Measurements from ENCODE around the gene PTPRN2.

PTPRN2 gene

GRCh38 chr7:157825325-157825724 lies 762.3 kb downstream of the PTPRN2 start:
- no peak for DNase-seq

DNA sequence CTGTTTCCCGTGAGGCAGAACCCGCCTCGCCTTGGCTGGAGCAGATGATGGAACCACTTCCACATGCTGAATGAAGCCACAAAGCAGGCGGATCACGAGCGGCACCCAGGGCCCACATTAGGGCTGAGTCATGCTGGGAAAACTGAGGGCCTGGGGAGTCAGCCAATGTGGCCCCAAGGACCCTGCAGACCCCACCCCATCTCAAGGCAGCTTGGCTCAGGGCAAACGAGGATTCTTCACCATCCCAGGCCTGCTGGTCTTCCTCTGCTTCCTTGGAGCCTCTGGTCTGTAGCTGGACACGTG lies 762.9 kb downstream of the PTPRN2 start:
- DNase-seq: no peak

DNA sequence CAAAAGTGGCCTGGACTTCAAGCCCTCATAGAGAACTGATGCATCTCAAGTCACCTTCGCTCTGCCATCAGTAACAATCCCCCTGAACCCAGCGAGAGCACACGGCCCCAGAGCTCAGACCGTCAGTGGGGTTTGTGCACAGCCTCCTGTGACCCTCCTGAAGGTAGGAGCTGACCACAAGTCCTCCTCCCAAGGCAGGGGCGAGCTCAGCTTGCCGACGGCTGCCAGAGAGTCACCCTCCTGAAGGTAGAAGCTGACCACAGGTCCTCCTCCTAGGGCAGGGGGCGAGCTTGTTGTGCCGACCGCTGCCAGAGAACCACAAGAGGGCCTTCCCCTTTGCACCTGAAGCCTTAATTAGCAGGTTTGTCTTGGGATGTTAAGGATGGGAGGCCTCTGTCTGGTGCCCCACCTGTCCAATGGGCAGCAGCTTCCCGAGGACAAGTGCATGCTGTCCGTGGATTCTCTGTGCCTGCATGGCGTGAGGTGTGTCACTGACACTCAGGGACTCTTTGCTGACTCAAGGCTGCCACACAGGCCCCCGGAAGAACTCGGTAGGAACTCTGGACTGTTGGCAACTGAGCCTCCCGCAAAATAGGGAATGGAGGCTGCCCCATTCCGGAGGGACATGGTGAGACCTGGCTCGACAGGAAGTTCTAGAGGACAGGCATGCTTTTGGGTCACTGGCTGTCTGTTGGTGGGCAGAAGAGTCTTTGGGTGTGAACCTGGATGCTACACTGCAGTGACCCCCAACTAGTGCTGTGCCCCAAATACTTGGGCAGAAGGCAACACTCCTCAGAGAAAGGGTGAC lies 763.4 kb downstream of the PTPRN2 start:
- DNase-seq: no peak

- DNase-seq: no peak
Measured at GRCh38 chr7:157822688-157823031, 765.0 kb downstream of the PTPRN2 start.

- no peak for DNase-seq
Measured at GRCh38 chr7:157821959-157822687, 765.5 kb downstream of the PTPRN2 start.

GRCh38 chr7:157820796-157821195 lies 766.8 kb downstream of the PTPRN2 start:
- DNase-seq: no peak

GRCh38 chr7:157819455-157819807 lies 768.2 kb downstream of the PTPRN2 start:
- DNase-seq: no peak

GRCh38 chr7:157818701-157819454 lies 768.7 kb downstream of the PTPRN2 start:
- no peak for DNase-seq

- no peak for DNase-seq
Measured at GRCh38 chr7:157817944-157818700, 769.5 kb downstream of the PTPRN2 start.

GRCh38 chr7:157817433-157817832 lies 770.2 kb downstream of the PTPRN2 start:
- no peak for DNase-seq

GRCh38 chr7:157816526-157817250 lies 770.9 kb downstream of the PTPRN2 start:
- no peak for DNase-seq

- DNase-seq: no peak
Measured at GRCh38 chr7:157816086-157816485, 771.5 kb downstream of the PTPRN2 start.

DNA sequence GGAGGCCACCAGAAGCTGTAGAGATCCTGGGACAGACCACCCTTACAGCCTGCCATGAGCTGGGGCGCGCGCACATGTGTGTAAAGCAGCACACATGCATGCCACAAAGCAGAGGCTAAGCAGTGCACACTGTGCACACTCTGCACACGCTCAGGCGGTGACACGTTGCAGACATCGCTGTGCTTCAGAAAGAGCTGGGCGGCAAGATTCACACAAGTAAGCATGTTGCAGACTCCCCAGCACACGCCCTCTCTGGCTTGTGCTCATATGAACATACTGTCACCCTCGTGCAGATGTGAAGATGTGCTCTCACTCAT lies 772.0 kb downstream of the PTPRN2 start:
- DNase-seq: no peak

- DNase-seq: no peak
Measured at GRCh38 chr7:157814931-157815705, 772.5 kb downstream of the PTPRN2 start.

DNA sequence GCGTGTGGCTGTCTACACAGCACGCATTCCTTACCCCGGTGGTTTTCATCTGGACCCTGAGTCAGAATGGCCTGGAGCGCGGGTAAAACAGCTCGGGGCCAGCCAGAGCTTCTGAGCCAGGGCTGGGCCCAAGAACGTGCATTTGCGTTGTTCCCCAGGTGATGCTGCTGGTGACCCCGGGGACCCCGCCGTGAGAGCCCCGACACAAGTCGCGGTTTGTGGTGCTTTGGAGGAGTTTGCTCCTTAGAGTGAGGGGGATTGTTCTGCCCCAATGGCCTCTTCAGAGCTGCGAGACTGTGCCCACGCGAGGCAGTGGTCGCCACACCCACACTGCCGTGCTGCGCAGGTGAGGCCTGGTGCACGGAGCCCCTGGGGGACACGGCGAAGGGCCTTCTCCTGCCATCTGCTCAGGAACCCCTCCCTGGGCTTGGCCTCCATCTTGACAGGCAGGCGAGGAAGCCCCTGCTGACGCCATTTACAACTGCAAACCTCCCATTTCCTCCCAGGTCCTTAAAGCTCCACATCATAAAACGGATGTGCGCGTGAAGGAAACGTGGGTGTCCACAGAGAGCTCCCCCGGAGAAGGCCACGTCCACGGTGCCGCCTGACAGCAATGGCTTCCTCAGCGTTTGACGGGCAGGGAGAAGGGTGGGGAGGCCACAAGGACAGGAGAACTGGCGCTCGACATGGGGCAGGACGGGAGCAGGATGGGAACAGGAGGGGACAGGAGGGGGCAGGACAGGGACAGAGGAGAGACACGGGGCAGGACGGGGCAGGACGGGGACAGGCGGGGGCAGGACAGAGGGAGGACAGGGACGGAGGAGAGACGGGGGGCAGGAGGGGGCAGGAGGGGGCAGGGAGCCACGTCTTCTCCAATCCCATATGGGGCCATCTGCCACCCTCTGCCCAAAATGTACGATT lies 773.6 kb downstream of the PTPRN2 start:
- no peak for DNase-seq

GRCh38 chr7:157813053-157813452 lies 774.6 kb downstream of the PTPRN2 start:
- DNase-seq: no peak

- no peak for DNase-seq
Measured at GRCh38 chr7:157811946-157812345, 775.7 kb downstream of the PTPRN2 start.

DNA sequence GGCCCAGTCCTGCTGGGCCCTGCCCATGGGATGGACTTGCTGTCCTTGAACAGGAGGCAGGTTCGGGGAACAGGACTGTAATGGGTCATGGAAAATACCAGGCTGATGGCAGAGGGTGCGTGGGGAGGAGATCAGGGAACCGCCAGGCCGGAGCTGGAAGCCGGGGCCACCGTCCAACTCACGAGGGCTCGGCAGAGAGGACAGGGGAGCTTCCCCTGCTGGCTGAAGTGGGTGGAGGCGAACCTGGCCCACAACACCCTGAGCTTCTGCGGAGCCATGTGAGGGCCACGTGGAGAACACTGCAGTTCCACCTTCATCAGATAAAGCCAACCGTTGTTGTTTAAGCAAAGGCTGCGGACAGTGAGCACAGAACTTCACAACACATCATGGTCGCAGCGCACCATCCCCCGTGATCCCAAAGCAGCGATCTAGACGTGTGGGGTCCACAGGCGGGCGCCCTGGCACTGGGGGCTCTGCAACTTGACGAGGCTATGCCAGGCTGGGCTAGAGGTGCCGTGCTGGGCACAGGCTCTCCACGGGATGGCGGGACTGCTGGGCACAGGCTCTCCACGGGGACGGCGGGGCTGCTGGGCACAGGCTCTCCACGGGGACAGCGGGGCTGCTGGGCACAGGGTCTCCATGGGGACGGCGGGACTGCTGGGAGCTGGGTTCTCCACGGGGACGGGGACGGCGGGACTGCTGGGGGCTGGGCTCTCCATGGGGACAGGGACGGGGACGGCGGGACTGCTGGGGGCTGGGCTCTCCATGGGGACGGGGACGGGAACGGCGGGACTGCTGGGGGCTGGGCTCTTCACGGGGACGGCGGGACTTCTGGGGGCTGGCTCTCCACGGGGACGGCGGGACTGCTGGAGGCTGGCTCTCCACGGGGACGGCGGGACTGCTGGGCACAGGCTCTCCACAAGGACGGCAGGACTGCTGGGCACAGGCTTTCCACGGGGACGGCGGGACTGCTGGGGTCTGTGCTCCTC lies 777.5 kb downstream of the PTPRN2 start:
- no peak for DNase-seq

DNA sequence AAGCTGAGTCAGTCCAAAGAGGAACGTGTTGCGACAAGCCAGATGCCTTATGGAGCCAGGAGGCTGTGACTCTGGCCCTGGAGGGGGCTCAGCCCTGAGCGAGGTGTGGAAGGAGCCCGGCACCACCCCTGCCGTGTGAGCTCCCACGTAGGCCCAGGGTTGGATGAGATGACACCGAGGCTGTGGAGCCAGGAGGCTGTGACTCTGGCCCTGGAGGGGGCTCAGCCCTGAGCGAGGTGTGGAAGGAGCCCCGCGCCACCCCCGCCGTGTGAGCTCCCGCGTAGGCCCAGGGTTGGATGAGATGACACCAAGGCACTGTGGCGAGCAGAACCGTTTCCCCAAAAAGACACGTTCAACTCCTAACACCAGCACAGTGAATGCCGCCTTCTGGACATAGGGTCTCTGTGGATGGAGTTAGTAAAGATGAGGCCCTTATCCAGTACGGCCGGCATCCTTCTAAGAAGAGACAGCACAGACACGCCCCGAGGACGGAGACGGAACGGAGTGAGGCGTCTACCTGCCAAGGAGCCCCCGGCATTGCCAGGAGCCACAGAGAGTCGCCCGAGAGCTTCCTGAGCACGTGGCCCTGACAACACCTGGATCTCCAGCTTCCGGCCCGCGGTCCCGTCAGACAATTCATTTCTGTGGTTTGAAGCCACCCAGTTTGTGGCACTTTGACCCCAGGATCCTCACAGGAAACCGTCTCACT lies 778.3 kb downstream of the PTPRN2 start:
- no peak for DNase-seq
